ENCODE measurements around the gene TMEM272.

DNA sequence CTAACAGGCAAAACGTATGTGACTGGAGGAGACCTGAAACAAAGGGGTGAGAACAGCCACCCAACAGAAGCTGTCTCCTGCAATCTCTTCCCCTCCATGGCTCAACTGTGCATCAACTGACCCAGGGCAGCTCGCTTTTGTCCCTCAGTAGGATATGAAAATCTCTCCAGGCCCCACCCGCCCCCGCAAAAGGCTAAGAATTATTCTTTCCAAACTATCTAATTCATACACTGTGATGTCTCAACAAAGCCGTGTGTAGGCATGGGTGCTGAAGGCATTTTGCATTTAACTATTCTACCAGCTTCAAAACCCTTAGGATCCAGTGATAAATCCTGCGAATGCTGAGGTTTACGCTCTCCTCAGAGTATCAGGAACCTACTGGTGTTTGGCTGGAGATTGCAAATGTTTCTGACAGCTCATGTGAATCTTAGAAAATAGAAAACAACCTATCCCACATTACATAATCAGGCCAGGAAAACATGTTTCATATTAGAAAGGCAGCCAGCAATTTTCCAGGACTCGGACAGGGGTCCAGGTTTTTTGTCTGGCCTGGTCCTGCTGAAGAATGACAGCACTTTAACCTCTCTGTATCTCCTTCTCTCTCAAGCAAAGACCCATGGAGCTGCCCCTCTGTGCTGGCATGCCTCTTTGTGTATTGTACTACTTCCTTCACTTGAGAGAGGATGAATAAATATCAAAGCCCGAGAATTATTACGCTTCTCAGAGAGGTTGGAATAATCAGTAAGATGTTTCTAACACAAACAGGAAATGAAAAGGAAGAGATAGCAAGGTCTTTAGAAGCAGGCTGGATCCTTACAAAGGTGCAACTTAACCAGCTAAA lies 58.3 kb downstream of the TMEM272 start:
- TF ChIP-seq BRF2 (IDR thresholded peaks at IDR 0.05; ENCODE audit: borderline replicate concordance, insufficient read depth, insufficient read length) (no peak), THRB (CRISPR knock-in tag; conservative IDR thresholded peaks at IDR 0.05) (no peak), POLR3A (IDR thresholded peaks at IDR 0.05; ENCODE audit: borderline replicate concordance, extremely low read depth, insufficient read depth, insufficient read length) (no peak), ZNF282 (CRISPR knock-in tag; IDR thresholded peaks at IDR 0.05) (no peak), NFYB (IDR thresholded peaks at IDR 0.05; ENCODE audit: extremely low read depth, insufficient read length) (no peak), TCF3 (CRISPR knock-in tag; IDR thresholded peaks at IDR 0.05) (no peak), NFIC (IDR thresholded peaks at IDR 0.05) (no peak)
